OCI-LY1 (cell line): ENCODE results near the gene HCST.

Experiments
- H2AFZ ChIP-seq: fragments of 200-600 bp; sonication (generic), shearing (Covaris generic); 2 replicates; pipeline ENCODE4 v1.6.0; 2014; ENCODE audit warnings: antibody characterized with exemption, mild to moderate bottlenecking, low read length
- H3F3A ChIP-seq: fragments of 200-600 bp; sonication (generic), shearing (Covaris generic); 2 replicates; pipeline ENCODE4 v1.6.0; 2014; ENCODE audit warnings: mild to moderate bottlenecking, antibody characterized with exemption, low read length, moderate library complexity; ENCODE audit not compliant: insufficient read depth
- H3K27ac ChIP-seq: fragments of 200-600 bp; sonication (generic); 2 replicates; pipeline ENCODE4 v1.5.1; 2014; ENCODE audit warnings: low read length, mixed run types, mild to moderate bottlenecking, low read depth; ENCODE audit not compliant: poor library complexity, severe bottlenecking
- H3K27me3 ChIP-seq: fragments of 200-600 bp; sonication (generic); 2 replicates; pipeline ENCODE4 v1.6.0; 2014; ENCODE audit warnings: antibody characterized with exemption, mild to moderate bottlenecking, low read length, moderate library complexity; ENCODE audit not compliant: insufficient read depth
- H3K36me3 ChIP-seq: fragments of 200-600 bp; sonication (generic); 2 replicates; pipeline ENCODE4 v1.6.1; 2014; ENCODE audit warnings: mild to moderate bottlenecking, antibody characterized with exemption, low read length, moderate library complexity, mixed read lengths; ENCODE audit not compliant: insufficient read depth
- H3K4me1 ChIP-seq: fragments of 200-600 bp; sonication (generic); 2 replicates; pipeline ENCODE4 v1.5.1; 2014; ENCODE audit warnings: mild to moderate bottlenecking, low read length, moderate library complexity; ENCODE audit not compliant: insufficient read depth, severe bottlenecking
- H3K4me2 ChIP-seq: fragments of 200-600 bp; sonication (generic), shearing (Covaris generic); 2 replicates; pipeline ENCODE4 v1.6.1; 2014; ENCODE audit warnings: low read length
- H3K4me3 ChIP-seq: fragments of 200-600 bp; sonication (generic); 2 replicates; pipeline ENCODE4 v1.5.1; 2014; ENCODE audit warnings: low read length, low read depth, mild to moderate bottlenecking, mixed read lengths; ENCODE audit not compliant: poor library complexity, severe bottlenecking
- H3K79me2 ChIP-seq: fragments of 200-600 bp; shearing (Covaris generic); 2 replicates; pipeline ENCODE4 v1.6.1; 2016; ENCODE audit warnings: mixed run types, low read length, mixed read lengths; ENCODE audit not compliant: insufficient read depth
- H3K9ac ChIP-seq: fragments of 200-600 bp; sonication (generic), shearing (Covaris generic); 2 replicates; pipeline ENCODE4 v1.6.1; 2014; ENCODE audit warnings: mild to moderate bottlenecking, low read length, mixed read lengths
- H3K9me2 ChIP-seq: fragments of 200-600 bp; sonication (generic), shearing (Covaris generic); 2 replicates; pipeline ENCODE4 v1.6.1; 2014; ENCODE audit warnings: low read depth, mild to moderate bottlenecking, low read length, mixed read lengths
- H3K9me3 ChIP-seq: fragments of 200-600 bp; shearing (Covaris generic); 2 replicates; pipeline ENCODE4 v1.6.1; 2014; ENCODE audit warnings: low read length, mixed read lengths
- H4K20me1 ChIP-seq: fragments of 200-600 bp; sonication (generic), shearing (Covaris generic); 2 replicates; pipeline ENCODE4 v1.6.0; 2016; ENCODE audit warnings: mild to moderate bottlenecking, low read length; ENCODE audit not compliant: insufficient read depth
- CTCF ChIP-seq: fragments of 200-600 bp; sonication (generic), shearing (Covaris generic); IDR thresholded peaks from 2 replicates; pipeline ENCODE4 v1.5.1; 2017; ENCODE audit warnings: mild to moderate bottlenecking, antibody characterized with exemption, low read length, moderate library complexity, mixed read lengths
- EZH2 ChIP-seq: fragments of 200-600 bp; sonication (generic), shearing (Covaris generic); IDR thresholded peaks from 2 replicates; pipeline ENCODE4 v1.8.0; 2017; ENCODE audit warnings: borderline replicate concordance, mixed run types, mild to moderate bottlenecking, antibody characterized with exemption, low read length, moderate library complexity, mixed read lengths

Gene HCST

DNA sequence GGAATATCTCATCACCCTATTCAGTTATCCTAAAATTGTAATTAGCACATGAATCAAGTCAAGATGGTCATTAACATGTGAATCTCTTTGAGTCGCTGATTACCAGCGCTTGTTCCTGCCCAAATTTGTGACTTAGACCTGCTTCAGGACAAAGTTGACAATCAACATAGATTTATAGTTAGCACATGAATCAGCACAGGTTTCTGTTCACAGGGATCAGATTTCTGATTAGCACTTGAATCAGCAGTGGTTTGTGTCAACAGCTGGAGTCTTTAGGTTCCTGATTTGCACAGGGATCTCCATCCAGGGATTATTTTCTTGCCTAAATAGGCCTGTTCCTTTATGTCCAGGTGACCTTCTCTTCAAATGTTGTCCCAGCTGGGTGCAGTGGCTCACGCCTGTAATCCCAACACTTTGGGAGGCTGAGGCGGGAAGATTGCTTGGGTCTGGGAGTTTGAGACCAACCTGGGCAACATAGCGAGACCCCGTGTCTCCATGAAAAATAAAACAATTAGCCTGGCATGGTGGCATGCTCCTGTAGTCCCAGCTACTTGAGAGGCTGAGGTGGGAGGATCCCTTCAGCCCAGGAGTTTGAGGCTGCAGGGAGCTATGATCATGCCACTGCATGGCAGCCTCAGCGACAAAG, 30.1 kb downstream of the HCST start:
- no peak overlapping the region for H3K4me2 ChIP-seq
- H3F3A ChIP-seq, result no peaks in the 10 kb centered on the region
- peaks cover 28% of the 10 kb centered on the region for H3K4me1 ChIP-seq
- no peak overlapping the region for H3K4me3 ChIP-seq
- H2AFZ ChIP-seq, result no peak overlapping the region
- no peaks in the 10 kb centered on the region for H3K9me2 ChIP-seq
- H3K27ac ChIP-seq, result no peak overlapping the region
- H3K36me3 ChIP-seq, result no peaks in the 10 kb centered on the region
- peaks cover 5% of the 10 kb centered on the region; the same call in 1 of the 2 replicates for H3K27me3 ChIP-seq
- no peak overlapping the region for H3K9ac ChIP-seq
- TF ChIP-seq CTCF, result no peak
- TF ChIP-seq EZH2, result no peak
- H3K79me2 ChIP-seq, result no peaks in the 10 kb centered on the region
- H4K20me1 ChIP-seq, result no peaks in the 10 kb centered on the region
- no peaks in the 10 kb centered on the region for H3K9me3 ChIP-seq

GRCh38 chr19:35935911-35936737, 33.8 kb downstream of the HCST start, which contains the start of gene LRFN3:
TSS of gene LRFN3 (plus strand) at chr19:35936374. CDS start at chr19:35939426, 3,052 bp downstream.
- Histone ChIP-seq H3F3A (no peaks in the 10 kb centered on the region), H3K4me3 (peak within 1 kb of the TSS; percentile 50)

GRCh38 chr19:35936738-35937268, 34.5 kb downstream of the HCST start:
- Histone ChIP-seq H3K79me2 (no peaks in the 10 kb centered on the region), H3K9ac (peak overlapping the region; percentile 57; the same call in 1 of the 2 replicates), H3K4me3 (peak overlapping the region; percentile 50), H4K20me1 (no peaks in the 10 kb centered on the region), H3K27me3 (peaks cover 5% of the 10 kb centered on the region; the same call in 1 of the 2 replicates), H3K4me2 (peak overlapping the region; percentile 69), H2AFZ (no peak overlapping the region), H3K4me1 (peaks cover 12% of the 10 kb centered on the region), H3K9me2 (no peaks in the 10 kb centered on the region), H3K36me3 (no peaks in the 10 kb centered on the region), H3K27ac (no peak overlapping the region), H3K9me3 (no peaks in the 10 kb centered on the region), H3F3A (no peaks in the 10 kb centered on the region)
- TF ChIP-seq CTCF, result no peak
- TF ChIP-seq EZH2, result no peak

More at GRCh38 chr19:35935911-35936737, 33.8 kb downstream of the HCST start, which contains the start of gene LRFN3:
- no peak within 1 kb of the TSS for H3K27ac ChIP-seq
- H2AFZ ChIP-seq, result no peak within 1 kb of the TSS
- H4K20me1 ChIP-seq, result no peaks in the 10 kb centered on the region
- peak within 1 kb of the TSS; percentile 69 for H3K4me2 ChIP-seq
- peaks cover 15% of the 10 kb centered on the region for H3K4me1 ChIP-seq
- H3K36me3 ChIP-seq, result no peaks in the 10 kb centered on the region
- no peaks in the 10 kb centered on the region for H3K9me3 ChIP-seq
- peaks cover 5% of the 10 kb centered on the region; the same call in 1 of the 2 replicates for H3K27me3 ChIP-seq
- no peak for TF ChIP-seq EZH2
- no peak for TF ChIP-seq CTCF
- H3K9me2 ChIP-seq, result no peaks in the 10 kb centered on the region
- H3K9ac ChIP-seq, result peak within 1 kb of the TSS; percentile 57; the same call in 1 of the 2 replicates
- no peaks in the 10 kb centered on the region for H3K79me2 ChIP-seq
